Measurements from ENCODE around the gene SLC24A3. TPM values are rescaled to one million over a fixed set of nuclear protein-coding genes. Genes with fewer than 3 reads are reported as not detected.

The SLC24A3 gene
- total RNA-seq, 1 experiment from 2014 or later = not detected

DNA sequence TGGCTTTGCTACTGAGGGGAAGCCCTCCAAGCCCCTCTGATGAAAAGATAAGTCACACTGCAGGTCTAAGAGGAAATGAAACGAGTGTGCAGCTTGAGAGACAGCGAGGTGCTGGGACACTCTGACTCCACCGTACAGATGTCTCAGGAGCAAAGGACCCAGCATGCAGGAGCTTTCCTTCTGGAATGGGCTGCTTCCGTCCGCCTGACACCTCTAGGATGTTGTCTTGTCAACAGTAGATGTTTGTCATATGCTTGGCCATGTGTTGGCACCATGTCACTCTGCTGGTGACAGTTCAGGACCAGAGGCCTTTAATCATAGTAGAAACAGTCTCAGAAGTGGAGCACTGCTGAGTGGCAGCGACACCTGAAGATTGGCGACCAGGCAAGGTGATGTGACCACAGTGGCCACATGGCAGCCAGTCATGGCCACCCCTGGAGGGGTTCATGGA is 46.7 kb downstream of the SLC24A3 start:
- no peaks in the 10 kb centered on the region for H3K36me3 ChIP-seq (ENCODE audit: control insufficient read depth, insufficient read depth, low read length)
- H3K4me1 ChIP-seq (ENCODE audit: control insufficient read depth, insufficient read depth, low read length) = no peaks in the 10 kb centered on the region
- ATAC-seq = no peak
- CTCF ChIA-PET = no interaction called here
- H3K4me3 ChIP-seq (ENCODE audit: low read depth in 2 of 2, low read length in 2 of 2) = no peak overlapping the region
- no TSS peak for BruUV-seq (replicated peaks)
- no peak for TF ChIP-seq POLR2AphosphoS5 (IDR thresholded peaks at IDR 0.05; ENCODE audit: low read depth, low read length)
- TF ChIP-seq, protein P1, sequence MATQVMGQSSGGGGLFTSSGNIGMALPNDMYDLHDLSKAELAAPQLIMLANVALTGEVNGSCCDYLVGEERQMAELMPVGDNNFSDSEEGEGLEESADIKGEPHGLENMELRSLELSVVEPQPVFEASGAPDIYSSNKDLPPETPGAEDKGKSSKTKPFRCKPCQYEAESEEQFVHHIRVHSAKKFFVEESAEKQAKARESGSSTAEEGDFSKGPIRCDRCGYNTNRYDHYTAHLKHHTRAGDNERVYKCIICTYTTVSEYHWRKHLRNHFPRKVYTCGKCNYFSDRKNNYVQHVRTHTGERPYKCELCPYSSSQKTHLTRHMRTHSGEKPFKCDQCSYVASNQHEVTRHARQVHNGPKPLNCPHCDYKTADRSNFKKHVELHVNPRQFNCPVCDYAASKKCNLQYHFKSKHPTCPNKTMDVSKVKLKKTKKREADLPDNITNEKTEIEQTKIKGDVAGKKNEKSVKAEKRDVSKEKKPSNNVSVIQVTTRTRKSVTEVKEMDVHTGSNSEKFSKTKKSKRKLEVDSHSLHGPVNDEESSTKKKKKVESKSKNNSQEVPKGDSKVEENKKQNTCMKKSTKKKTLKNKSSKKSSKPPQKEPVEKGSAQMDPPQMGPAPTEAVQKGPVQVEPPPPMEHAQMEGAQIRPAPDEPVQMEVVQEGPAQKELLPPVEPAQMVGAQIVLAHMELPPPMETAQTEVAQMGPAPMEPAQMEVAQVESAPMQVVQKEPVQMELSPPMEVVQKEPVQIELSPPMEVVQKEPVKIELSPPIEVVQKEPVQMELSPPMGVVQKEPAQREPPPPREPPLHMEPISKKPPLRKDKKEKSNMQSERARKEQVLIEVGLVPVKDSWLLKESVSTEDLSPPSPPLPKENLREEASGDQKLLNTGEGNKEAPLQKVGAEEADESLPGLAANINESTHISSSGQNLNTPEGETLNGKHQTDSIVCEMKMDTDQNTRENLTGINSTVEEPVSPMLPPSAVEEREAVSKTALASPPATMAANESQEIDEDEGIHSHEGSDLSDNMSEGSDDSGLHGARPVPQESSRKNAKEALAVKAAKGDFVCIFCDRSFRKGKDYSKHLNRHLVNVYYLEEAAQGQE (IDR thresholded peaks at IDR 0.05; ENCODE audit: insufficient read depth in 1 of 2, low read depth in 2 of 2, low read length in 1 of 2) = no peak
- TF ChIP-seq TCF7L2 (IDR thresholded peaks at IDR 0.05; ENCODE audit: low read depth, low read length) = no peak
- TF ChIP-seq, protein P2, sequence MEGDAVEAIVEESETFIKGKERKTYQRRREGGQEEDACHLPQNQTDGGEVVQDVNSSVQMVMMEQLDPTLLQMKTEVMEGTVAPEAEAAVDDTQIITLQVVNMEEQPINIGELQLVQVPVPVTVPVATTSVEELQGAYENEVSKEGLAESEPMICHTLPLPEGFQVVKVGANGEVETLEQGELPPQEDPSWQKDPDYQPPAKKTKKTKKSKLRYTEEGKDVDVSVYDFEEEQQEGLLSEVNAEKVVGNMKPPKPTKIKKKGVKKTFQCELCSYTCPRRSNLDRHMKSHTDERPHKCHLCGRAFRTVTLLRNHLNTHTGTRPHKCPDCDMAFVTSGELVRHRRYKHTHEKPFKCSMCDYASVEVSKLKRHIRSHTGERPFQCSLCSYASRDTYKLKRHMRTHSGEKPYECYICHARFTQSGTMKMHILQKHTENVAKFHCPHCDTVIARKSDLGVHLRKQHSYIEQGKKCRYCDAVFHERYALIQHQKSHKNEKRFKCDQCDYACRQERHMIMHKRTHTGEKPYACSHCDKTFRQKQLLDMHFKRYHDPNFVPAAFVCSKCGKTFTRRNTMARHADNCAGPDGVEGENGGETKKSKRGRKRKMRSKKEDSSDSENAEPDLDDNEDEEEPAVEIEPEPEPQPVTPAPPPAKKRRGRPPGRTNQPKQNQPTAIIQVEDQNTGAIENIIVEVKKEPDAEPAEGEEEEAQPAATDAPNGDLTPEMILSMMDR (IDR thresholded peaks at IDR 0.05) = no peak
- TF ChIP-seq SIN3A (IDR thresholded peaks at IDR 0.05; ENCODE audit: borderline replicate concordance, insufficient read depth, low read depth, low read length) = no peak
- no peak overlapping the region for H3K27ac ChIP-seq (ENCODE audit: low read length)
- POLR2A ChIA-PET = no interaction called here
- in situ Hi-C loops (cut with HindIII; ENCODE audit: low pct_unique_long_range_greater_than_20kb, low sequenced_read_pairs) = no loop called here
- no peak for DNase-seq (ENCODE audit: low read depth, low spot score)
- H3K27me3 ChIP-seq (ENCODE audit: control insufficient read depth, insufficient read depth, low read length) = no peaks in the 10 kb centered on the region
- intact Hi-C loops (cut with micrococcal nuclease; ENCODE audit: unreplicated experiment) = no loop called here
- H3K9me3 ChIP-seq (ENCODE audit: control insufficient read depth, insufficient read depth, low read depth, low read length) = no peaks in the 10 kb centered on the region

DNA sequence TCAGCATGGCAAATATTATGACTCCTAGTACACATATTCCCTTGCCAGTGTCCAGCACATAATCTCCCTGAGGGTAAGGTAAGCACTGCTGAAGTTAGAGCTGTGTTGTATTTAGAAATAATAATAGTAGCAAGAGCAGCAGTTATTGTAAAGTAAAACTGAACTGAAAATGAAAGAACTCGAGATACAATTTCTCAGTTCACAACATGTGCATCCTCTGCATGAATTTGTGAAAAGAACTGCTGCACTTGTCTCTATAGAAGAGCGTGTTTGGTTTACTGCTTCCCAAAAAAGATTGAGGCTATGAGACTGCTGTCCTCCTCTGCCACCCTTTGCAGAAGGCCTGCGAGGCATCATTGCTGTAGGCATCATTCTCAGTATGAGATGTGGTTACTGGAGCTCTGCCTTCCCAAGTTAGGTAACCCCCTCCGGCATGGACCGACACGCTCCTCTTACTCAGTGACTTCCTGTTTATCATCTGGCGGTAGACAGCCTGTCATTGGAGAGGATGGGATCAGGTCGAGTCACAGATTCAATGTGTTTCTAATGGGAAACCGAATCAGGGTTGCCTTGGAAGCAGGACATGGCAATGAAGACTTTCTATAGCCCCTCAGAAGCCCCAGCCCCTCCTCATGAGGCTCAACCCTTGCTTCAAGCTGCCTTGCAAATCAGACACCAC is 48.1 kb downstream of the SLC24A3 start:
- in situ Hi-C loops (cut with HindIII; ENCODE audit: low pct_unique_long_range_greater_than_20kb, low sequenced_read_pairs) = no loop called here
- no peaks in the 10 kb centered on the region for H3K9me3 ChIP-seq (ENCODE audit: control insufficient read depth, insufficient read depth, low read depth, low read length)
- H3K36me3 ChIP-seq (ENCODE audit: control insufficient read depth, insufficient read depth, low read length) = no peaks in the 10 kb centered on the region
- ChIA-PET CTCF (interaction anchor here (0.6 kb wide), 1 partner anchor 54 kb away, joined by 3 read pairs; no protein-coding TSS in a partner anchor), POLR2A (no interaction called here)
- H3K4me3 ChIP-seq (ENCODE audit: low read depth in 2 of 2, low read length in 2 of 2) = no peak overlapping the region
- no peak overlapping the region for H3K27ac ChIP-seq (ENCODE audit: low read length)
- intact Hi-C loops (cut with micrococcal nuclease; ENCODE audit: unreplicated experiment) = no loop called here
- DNase-seq (ENCODE audit: low read depth, low spot score) = no peak
- no peaks in the 10 kb centered on the region for H3K4me1 ChIP-seq (ENCODE audit: control insufficient read depth, insufficient read depth, low read length)
- H3K27me3 ChIP-seq (ENCODE audit: control insufficient read depth, insufficient read depth, low read length) = no peaks in the 10 kb centered on the region
- BruUV-seq (replicated peaks) = no TSS peak
- no peak for ATAC-seq
- TF ChIP-seq, protein P1 (IDR thresholded peaks at IDR 0.05; ENCODE audit: insufficient read depth in 1 of 2, low read depth in 2 of 2, low read length in 1 of 2) = no peak
- no peak for TF ChIP-seq SIN3A (IDR thresholded peaks at IDR 0.05; ENCODE audit: borderline replicate concordance, insufficient read depth, low read depth, low read length)
- TF ChIP-seq, protein P2 (IDR thresholded peaks at IDR 0.05) = no peak
- no peak for TF ChIP-seq TCF7L2 (IDR thresholded peaks at IDR 0.05; ENCODE audit: low read depth, low read length)

Data from Panc1 (cell line).